ENCODE data around the gene COL5A2. TPM values are rescaled to one million over a fixed set of nuclear protein-coding genes. Genes with fewer than 3 reads are reported as not detected.

Gene COL5A2
- total and polyA plus RNA-seq, 10 of the 15 experiments (the other 5 are each of a cell fraction or from before 2014, with no cell fraction given), result 0.04 to 0.85 (median 0.39) TPM

DNA sequence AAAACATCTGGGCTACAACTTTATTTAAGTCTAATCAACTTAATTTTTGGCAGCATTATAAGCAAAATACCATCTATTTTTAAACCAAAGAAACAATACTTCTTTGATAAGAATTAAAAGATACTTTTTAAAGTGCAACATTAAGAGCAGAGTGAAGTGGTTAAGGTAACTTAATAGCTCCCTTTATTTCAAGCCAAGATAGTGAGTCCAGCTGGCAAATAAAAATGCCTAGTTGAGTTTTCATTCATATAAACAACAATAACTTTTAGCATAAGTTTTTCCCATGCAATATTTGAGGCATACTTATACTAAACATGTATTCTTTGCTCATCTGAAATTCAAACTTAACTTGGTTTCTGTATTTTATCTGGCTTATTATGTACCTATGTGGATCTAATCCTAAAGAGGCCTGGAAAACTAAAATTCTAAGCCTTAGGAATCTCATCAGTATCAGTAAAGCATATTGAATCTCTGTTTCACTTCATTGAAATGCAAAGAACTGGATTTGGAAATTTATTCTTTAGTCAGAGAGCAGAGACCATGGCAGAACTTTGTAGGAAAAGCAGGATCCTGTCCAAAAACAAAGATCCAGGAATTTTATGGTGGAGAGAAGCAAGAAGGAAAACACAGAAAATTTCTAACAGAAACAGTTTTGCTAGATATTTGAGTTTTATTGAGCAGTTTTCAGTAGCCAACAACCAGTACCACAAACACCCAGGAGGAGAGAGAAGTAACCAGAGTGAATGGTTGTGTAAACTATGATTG lies 109.5 kb downstream of the COL5A2 start:
- FAIRE-seq (no peak), ATAC-seq (no peak), DNase-seq (ENCODE audit: low read depth, low spot score) (no peak)
- no peaks in the 10 kb centered on the region for H3K36me3 ChIP-seq (ENCODE audit: control insufficient read depth in 2 of 2, insufficient read depth in 2 of 2, low read length in 1 of 2)
- H4K20me1 ChIP-seq (ENCODE audit: control insufficient read depth, insufficient read depth), result no peaks in the 10 kb centered on the region
- H3K79me2 ChIP-seq (ENCODE audit: control insufficient read depth, insufficient read depth, low read length), result no peaks in the 10 kb centered on the region
- TF ChIP-seq MXI1 (IDR thresholded peaks at IDR 0.05; ENCODE audit: low read depth, low read length) (no peak), RCOR1 (conservative IDR thresholded peaks at IDR 0.05; ENCODE audit: low read depth, low read length) (no peak), YY1 (IDR thresholded peaks at IDR 0.05; ENCODE audit: low read depth, low read length) (no peak), EED (IDR thresholded peaks at IDR 0.05; ENCODE audit: low read depth) (no peak), PAX8 (IDR thresholded peaks at IDR 0.05) (no peak), SMC3 (IDR thresholded peaks at IDR 0.05; ENCODE audit: borderline replicate concordance, low read length) (no peak), CEBPB (IDR thresholded peaks at IDR 0.05; ENCODE audit: borderline replicate concordance in 1 of 2, low read depth in 2 of 2, low read length in 2 of 2) (no peak), HDAC2 (IDR thresholded peaks at IDR 0.05) (no peak), CHD1 (IDR thresholded peaks at IDR 0.05; ENCODE audit: low read depth, low read length) (no peak), NFYA (IDR thresholded peaks at IDR 0.05; ENCODE audit: borderline replicate concordance, low read depth, low read length) (no peak), TCF12 (IDR thresholded peaks at IDR 0.05; ENCODE audit: low read depth, low read length) (no peak), PAX5 (IDR thresholded peaks at IDR 0.05; ENCODE audit: borderline replicate concordance, low read depth, low read length) (no peak)
- TF ChIP-seq, protein P1, sequence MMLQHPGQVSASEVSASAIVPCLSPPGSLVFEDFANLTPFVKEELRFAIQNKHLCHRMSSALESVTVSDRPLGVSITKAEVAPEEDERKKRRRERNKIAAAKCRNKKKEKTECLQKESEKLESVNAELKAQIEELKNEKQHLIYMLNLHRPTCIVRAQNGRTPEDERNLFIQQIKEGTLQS (IDR thresholded peaks at IDR 0.05; ENCODE audit: borderline replicate concordance, extremely low read depth, low read depth, low read length), result no peak
- TF ChIP-seq, protein P2, sequence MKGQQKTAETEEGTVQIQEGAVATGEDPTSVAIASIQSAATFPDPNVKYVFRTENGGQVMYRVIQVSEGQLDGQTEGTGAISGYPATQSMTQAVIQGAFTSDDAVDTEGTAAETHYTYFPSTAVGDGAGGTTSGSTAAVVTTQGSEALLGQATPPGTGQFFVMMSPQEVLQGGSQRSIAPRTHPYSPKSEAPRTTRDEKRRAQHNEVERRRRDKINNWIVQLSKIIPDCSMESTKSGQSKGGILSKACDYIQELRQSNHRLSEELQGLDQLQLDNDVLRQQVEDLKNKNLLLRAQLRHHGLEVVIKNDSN (IDR thresholded peaks at IDR 0.05; ENCODE audit: borderline replicate concordance, extremely low read length, insufficient read depth, low read depth, low read length), result no peak
- TF ChIP-seq, protein P3, sequence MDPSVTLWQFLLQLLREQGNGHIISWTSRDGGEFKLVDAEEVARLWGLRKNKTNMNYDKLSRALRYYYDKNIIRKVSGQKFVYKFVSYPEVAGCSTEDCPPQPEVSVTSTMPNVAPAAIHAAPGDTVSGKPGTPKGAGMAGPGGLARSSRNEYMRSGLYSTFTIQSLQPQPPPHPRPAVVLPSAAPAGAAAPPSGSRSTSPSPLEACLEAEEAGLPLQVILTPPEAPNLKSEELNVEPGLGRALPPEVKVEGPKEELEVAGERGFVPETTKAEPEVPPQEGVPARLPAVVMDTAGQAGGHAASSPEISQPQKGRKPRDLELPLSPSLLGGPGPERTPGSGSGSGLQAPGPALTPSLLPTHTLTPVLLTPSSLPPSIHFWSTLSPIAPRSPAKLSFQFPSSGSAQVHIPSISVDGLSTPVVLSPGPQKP (IDR thresholded peaks at IDR 0.05; ENCODE audit: low read depth, low read length), result no peak
- TF ChIP-seq, protein P4, sequence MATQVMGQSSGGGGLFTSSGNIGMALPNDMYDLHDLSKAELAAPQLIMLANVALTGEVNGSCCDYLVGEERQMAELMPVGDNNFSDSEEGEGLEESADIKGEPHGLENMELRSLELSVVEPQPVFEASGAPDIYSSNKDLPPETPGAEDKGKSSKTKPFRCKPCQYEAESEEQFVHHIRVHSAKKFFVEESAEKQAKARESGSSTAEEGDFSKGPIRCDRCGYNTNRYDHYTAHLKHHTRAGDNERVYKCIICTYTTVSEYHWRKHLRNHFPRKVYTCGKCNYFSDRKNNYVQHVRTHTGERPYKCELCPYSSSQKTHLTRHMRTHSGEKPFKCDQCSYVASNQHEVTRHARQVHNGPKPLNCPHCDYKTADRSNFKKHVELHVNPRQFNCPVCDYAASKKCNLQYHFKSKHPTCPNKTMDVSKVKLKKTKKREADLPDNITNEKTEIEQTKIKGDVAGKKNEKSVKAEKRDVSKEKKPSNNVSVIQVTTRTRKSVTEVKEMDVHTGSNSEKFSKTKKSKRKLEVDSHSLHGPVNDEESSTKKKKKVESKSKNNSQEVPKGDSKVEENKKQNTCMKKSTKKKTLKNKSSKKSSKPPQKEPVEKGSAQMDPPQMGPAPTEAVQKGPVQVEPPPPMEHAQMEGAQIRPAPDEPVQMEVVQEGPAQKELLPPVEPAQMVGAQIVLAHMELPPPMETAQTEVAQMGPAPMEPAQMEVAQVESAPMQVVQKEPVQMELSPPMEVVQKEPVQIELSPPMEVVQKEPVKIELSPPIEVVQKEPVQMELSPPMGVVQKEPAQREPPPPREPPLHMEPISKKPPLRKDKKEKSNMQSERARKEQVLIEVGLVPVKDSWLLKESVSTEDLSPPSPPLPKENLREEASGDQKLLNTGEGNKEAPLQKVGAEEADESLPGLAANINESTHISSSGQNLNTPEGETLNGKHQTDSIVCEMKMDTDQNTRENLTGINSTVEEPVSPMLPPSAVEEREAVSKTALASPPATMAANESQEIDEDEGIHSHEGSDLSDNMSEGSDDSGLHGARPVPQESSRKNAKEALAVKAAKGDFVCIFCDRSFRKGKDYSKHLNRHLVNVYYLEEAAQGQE (IDR thresholded peaks at IDR 0.05; ENCODE audit: low read depth, low read length), result no peak
- RAD21 ChIA-PET (ENCODE audit: unreplicated experiment), result no interaction called here
- intact Hi-C loops (cut with micrococcal nuclease; ENCODE audit: unreplicated experiment), result no loop called here
- H3K9ac ChIP-seq (ENCODE audit: control insufficient read depth, insufficient read depth, low read length), result no peak overlapping the region
- CTCF ChIA-PET, result no interaction called here
- no peak overlapping the region for H2AFZ ChIP-seq (ENCODE audit: control insufficient read depth, low read depth, low read length)
- POLR2A ChIA-PET, result no interaction called here
- H3K4me1 ChIP-seq (ENCODE audit: control insufficient read depth, insufficient read depth, low read length), result no peaks in the 10 kb centered on the region
- no TSS peak for BruUV-seq (replicated peaks)
- no peaks in the 10 kb centered on the region for H3K27me3 ChIP-seq (replicated peaks in 1 of 2; ENCODE audit: control insufficient read depth in 2 of 2, insufficient read depth in 2 of 2, low read length in 1 of 2)
- SMC1A ChIA-PET (ENCODE audit: uncharacterized antibody, unreplicated experiment), result interaction anchor here (1.0 to 1.7 kb wide), 2 partner anchors 87 to 217 kb away, joined by 3 read pairs; no protein-coding TSS in a partner anchor
- no peak overlapping the region for H3K4me3 ChIP-seq
- in situ Hi-C loops (cut with MboI), result no loop called here
- H3K27ac ChIP-seq (ENCODE audit: control insufficient read depth, insufficient read depth), result no peak overlapping the region
- H3K9me3 ChIP-seq (replicated peaks; ENCODE audit: control insufficient read depth, insufficient read depth, low read length), result no peaks in the 10 kb centered on the region
- no peak overlapping the region for H3K4me2 ChIP-seq (ENCODE audit: control insufficient read depth, insufficient read depth)

Data from GM12878 (cell line).